ENCODE measurements around the gene LRP5. TPM values are rescaled to one million over a fixed set of nuclear protein-coding genes. Genes with fewer than 3 reads are reported as not detected.

Gene LRP5
- total RNA-seq, 1 experiment from 2014 or later: 55.2 TPM

GRCh38 chr11:68406324-68407313 is 94.2 kb downstream of the LRP5 start (continued):
- no peak for TF ChIP-seq ZNF274 (IDR thresholded peaks at IDR 0.05; ENCODE audit: low read depth, low read length)

- Histone ChIP-seq H3K9me3 (ENCODE audit: control insufficient read depth in 1 of 2, insufficient read depth in 1 of 2, low read depth in 1 of 2, low read length in 2 of 2) (no peaks in the 10 kb centered on the region), H3K27me3 (ENCODE audit: insufficient read depth, low read length) (no peaks in the 10 kb centered on the region), H2AFZ (ENCODE audit: low read depth, low read length, poor library complexity, severe bottlenecking) (no peak overlapping the region), H3K4me3 (replicated peaks in 1 of 2; ENCODE audit: low read depth in 1 of 2, low read length in 2 of 2) (no peak overlapping the region), H3K4me1 (ENCODE audit: control insufficient read depth in 1 of 2, insufficient read depth in 2 of 2, low read length in 2 of 2) (no peaks in the 10 kb centered on the region), H4K20me1 (ENCODE audit: insufficient read depth) (no peaks in the 10 kb centered on the region), H3K9ac (ENCODE audit: low read length) (no peak overlapping the region), H3K36me3 (ENCODE audit: control insufficient read depth in 1 of 2, insufficient read depth in 2 of 2, low read length in 2 of 2) (peaks cover 19 to 23% of the 10 kb centered on the region in 2 experiments; a peak in 3 of 4 replicates), H3K27ac (ENCODE audit: low read depth, low read length) (no peak overlapping the region), H3K4me2 (ENCODE audit: low read length) (no peak overlapping the region), H3K9me2 (ENCODE audit: insufficient read depth) (no peaks in the 10 kb centered on the region), H3K79me2 (ENCODE audit: insufficient read depth, low read length) (no peaks in the 10 kb centered on the region)
- CTCF ChIA-PET: no interaction called here
- intact Hi-C loops (cut with micrococcal nuclease): no loop called here
- POLR2A ChIA-PET: no interaction called here
- RAD21 ChIA-PET (ENCODE audit: low non-redundant PET in 1 of 2, low total read pairs in 2 of 2, uncharacterized antibody in 2 of 2, unreplicated experiment in 2 of 2): no interaction called here
- no TSS peak for BruUV-seq (replicated peaks)
- TF ChIP-seq EZH2phosphoT487 (IDR thresholded peaks at IDR 0.05; ENCODE audit: borderline replicate concordance) (no peak), REST (IDR thresholded peaks at IDR 0.05; ENCODE audit: low read depth) (no peak), ZNF274 (IDR thresholded peaks at IDR 0.05; ENCODE audit: low read depth, low read length) (no peak), ELF1 (IDR thresholded peaks at IDR 0.05; ENCODE audit: borderline replicate concordance, low read depth) (no peak), RAD21 (IDR thresholded peaks at IDR 0.05; ENCODE audit: low read depth) (no peak), FOSL1 (IDR thresholded peaks at IDR 0.05; ENCODE audit: low read depth) (no peak), CBX3 (IDR thresholded peaks at IDR 0.05; ENCODE audit: low read depth) (no peak), ZBTB33 (IDR thresholded peaks at IDR 0.05; ENCODE audit: extremely low read depth, insufficient replicate concordance, low read length) (no peak), YY1 (IDR thresholded peaks at IDR 0.05; ENCODE audit: extremely low read depth, insufficient replicate concordance, low read depth, low read length) (no peak), EGR1 (IDR thresholded peaks at IDR 0.05; ENCODE audit: low read depth) (no peak), SRF (IDR thresholded peaks at IDR 0.05; ENCODE audit: low read depth) (no peak), POLR2AphosphoS5 (IDR thresholded peaks at IDR 0.05; ENCODE audit: low read depth, low read length) (no peak), ATF3 (IDR thresholded peaks at IDR 0.05) (no peak), JUND (IDR thresholded peaks at IDR 0.05) (no peak)
- ATAC-seq (no peak), DNase-seq (ENCODE audit: low read depth, low spot score) (no peak)
These were observed 96.1 kb downstream of the LRP5 start for GRCh38 chr11:68408512-68408911.

All from HCT116 (cell line).